Astrocyte of the spinal cord (primary cell): ENCODE data around the gene CFAP99.

Experiments used
- DNase-seq: peaks from one replicate; pipeline ENCODE4 v3.0.0; 2011; ENCODE audit warnings: low read depth, low spot score
- H3K4me3 ChIP-seq: 2 replicates; pipeline ENCODE4 v1.5.1; 2011; ENCODE audit warnings: low read depth, mild to moderate bottlenecking, low read length, moderate library complexity
- in situ Hi-C: cut with HindIII; loops from 2 replicates; pipeline ENCODE4 v1.10.0; 2017; ENCODE audit warnings: low sequenced_read_pairs
- TF ChIP-seq, protein P1 (sequence below): IDR thresholded peaks from 2 replicates; pipeline ENCODE4 v1.5.1; 2012; ENCODE audit warnings: low read depth, mild to moderate bottlenecking, low read length, inconsistent platforms

The CFAP99 gene

GRCh38 chr4:2446656-2447564, 28.2 kb downstream of the CFAP99 start:
- in situ Hi-C loops: no loop called here
- TF ChIP-seq, protein P1, sequence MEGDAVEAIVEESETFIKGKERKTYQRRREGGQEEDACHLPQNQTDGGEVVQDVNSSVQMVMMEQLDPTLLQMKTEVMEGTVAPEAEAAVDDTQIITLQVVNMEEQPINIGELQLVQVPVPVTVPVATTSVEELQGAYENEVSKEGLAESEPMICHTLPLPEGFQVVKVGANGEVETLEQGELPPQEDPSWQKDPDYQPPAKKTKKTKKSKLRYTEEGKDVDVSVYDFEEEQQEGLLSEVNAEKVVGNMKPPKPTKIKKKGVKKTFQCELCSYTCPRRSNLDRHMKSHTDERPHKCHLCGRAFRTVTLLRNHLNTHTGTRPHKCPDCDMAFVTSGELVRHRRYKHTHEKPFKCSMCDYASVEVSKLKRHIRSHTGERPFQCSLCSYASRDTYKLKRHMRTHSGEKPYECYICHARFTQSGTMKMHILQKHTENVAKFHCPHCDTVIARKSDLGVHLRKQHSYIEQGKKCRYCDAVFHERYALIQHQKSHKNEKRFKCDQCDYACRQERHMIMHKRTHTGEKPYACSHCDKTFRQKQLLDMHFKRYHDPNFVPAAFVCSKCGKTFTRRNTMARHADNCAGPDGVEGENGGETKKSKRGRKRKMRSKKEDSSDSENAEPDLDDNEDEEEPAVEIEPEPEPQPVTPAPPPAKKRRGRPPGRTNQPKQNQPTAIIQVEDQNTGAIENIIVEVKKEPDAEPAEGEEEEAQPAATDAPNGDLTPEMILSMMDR: no peak
- H3K4me3 ChIP-seq: no peak overlapping the region
- DNase-seq: no peak

- no peak overlapping the region for H3K4me3 ChIP-seq
- no peak for DNase-seq
- TF ChIP-seq, protein P1: no peak
- in situ Hi-C loops: no loop called here
Observed at GRCh38 chr4:2448589-2448988, 29.8 kb downstream of the CFAP99 start.

GRCh38 chr4:2449051-2449450, 30.3 kb downstream of the CFAP99 start:
- TF ChIP-seq, protein P1: no peak
- H3K4me3 ChIP-seq: no peak overlapping the region
- in situ Hi-C loops: no loop called here
- no peak for DNase-seq

- in situ Hi-C loops: no loop called here
- no peak for DNase-seq
- no peak overlapping the region for H3K4me3 ChIP-seq
- TF ChIP-seq, protein P1: no peak
Observed at GRCh38 chr4:2449511-2450392, 31.0 kb downstream of the CFAP99 start.

GRCh38 chr4:2450394-2451035, 31.8 kb downstream of the CFAP99 start:
- DNase-seq: no peak
- TF ChIP-seq, protein P1: no peak
- in situ Hi-C loops: no loop called here
- no peak overlapping the region for H3K4me3 ChIP-seq

GRCh38 chr4:2451036-2451520, 32.3 kb downstream of the CFAP99 start:
- in situ Hi-C loops: no loop called here
- no peak overlapping the region for H3K4me3 ChIP-seq
- TF ChIP-seq, protein P1: no peak

More at GRCh38 chr4:2451036-2451520, 32.3 kb downstream of the CFAP99 start:
- no peak for DNase-seq
